ENCODE measurements around the gene GLIS1. TPM values are rescaled to one million over a fixed set of nuclear protein-coding genes. Genes with fewer than 3 reads are reported as not detected.

GLIS1 gene
- total and polyA plus RNA-seq, 2 experiments from 2014 or later: 0.26 to 0.31 TPM

DNA sequence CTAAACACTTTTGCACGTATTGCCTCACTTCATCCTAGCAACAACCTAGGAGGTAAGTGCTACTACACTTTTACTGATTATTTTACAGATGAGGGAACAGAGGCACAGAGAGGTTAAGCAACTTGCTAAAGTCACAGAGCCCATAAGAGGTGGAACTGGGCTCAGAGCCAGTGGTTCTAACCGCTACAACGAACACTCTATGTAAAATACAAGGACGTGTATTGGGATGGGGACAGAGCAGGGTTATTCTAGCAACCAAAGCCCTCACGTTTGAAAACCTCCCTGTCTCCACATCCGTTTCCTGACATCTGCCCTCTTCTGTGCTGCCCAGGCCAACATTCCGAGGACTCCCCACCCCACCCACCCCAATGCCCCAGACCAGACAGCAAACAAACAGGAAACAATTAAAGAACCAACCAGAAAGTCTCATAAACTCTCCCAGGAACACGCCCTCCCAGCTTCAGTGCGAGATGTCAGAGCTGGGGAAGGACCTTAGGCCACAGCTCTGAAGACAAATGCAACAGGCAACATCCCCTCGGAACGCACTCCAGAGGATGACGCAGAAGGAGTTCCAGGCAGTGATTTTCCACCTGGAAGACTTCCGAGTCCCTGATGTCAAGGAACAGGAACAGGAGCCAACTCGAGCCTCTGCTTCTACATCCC, 41.1 kb downstream of the GLIS1 start:
- peaks cover 11% of the 10 kb centered on the region; the same call in 2 of the 3 replicates for H3K4me1 Mint-ChIP-seq
- no peaks in the 10 kb centered on the region for H3K9me3 Mint-ChIP-seq
- H3K36me3 ChIP-seq (ENCODE audit: insufficient read depth): no peaks in the 10 kb centered on the region
- TF ChIP-seq NANOG (IDR thresholded peaks at IDR 0.05; ENCODE audit: borderline replicate concordance): no peak
- TF ChIP-seq, protein P1, sequence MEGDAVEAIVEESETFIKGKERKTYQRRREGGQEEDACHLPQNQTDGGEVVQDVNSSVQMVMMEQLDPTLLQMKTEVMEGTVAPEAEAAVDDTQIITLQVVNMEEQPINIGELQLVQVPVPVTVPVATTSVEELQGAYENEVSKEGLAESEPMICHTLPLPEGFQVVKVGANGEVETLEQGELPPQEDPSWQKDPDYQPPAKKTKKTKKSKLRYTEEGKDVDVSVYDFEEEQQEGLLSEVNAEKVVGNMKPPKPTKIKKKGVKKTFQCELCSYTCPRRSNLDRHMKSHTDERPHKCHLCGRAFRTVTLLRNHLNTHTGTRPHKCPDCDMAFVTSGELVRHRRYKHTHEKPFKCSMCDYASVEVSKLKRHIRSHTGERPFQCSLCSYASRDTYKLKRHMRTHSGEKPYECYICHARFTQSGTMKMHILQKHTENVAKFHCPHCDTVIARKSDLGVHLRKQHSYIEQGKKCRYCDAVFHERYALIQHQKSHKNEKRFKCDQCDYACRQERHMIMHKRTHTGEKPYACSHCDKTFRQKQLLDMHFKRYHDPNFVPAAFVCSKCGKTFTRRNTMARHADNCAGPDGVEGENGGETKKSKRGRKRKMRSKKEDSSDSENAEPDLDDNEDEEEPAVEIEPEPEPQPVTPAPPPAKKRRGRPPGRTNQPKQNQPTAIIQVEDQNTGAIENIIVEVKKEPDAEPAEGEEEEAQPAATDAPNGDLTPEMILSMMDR (conservative IDR thresholded peaks at IDR 0.05; ENCODE audit: low read depth in 2 of 2): no peak
- TF ChIP-seq STAT1 (IDR thresholded peaks at IDR 0.05; ENCODE audit: unreplicated experiment): no peak
- TF ChIP-seq, protein P2, sequence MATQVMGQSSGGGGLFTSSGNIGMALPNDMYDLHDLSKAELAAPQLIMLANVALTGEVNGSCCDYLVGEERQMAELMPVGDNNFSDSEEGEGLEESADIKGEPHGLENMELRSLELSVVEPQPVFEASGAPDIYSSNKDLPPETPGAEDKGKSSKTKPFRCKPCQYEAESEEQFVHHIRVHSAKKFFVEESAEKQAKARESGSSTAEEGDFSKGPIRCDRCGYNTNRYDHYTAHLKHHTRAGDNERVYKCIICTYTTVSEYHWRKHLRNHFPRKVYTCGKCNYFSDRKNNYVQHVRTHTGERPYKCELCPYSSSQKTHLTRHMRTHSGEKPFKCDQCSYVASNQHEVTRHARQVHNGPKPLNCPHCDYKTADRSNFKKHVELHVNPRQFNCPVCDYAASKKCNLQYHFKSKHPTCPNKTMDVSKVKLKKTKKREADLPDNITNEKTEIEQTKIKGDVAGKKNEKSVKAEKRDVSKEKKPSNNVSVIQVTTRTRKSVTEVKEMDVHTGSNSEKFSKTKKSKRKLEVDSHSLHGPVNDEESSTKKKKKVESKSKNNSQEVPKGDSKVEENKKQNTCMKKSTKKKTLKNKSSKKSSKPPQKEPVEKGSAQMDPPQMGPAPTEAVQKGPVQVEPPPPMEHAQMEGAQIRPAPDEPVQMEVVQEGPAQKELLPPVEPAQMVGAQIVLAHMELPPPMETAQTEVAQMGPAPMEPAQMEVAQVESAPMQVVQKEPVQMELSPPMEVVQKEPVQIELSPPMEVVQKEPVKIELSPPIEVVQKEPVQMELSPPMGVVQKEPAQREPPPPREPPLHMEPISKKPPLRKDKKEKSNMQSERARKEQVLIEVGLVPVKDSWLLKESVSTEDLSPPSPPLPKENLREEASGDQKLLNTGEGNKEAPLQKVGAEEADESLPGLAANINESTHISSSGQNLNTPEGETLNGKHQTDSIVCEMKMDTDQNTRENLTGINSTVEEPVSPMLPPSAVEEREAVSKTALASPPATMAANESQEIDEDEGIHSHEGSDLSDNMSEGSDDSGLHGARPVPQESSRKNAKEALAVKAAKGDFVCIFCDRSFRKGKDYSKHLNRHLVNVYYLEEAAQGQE (IDR thresholded peaks at IDR 0.05; ENCODE audit: unreplicated experiment): no peak
- no peak for TF ChIP-seq CREB1 (CRISPR knock-in tag; IDR thresholded peaks at IDR 0.05; ENCODE audit: low read depth)
- TF ChIP-seq, protein P3, sequence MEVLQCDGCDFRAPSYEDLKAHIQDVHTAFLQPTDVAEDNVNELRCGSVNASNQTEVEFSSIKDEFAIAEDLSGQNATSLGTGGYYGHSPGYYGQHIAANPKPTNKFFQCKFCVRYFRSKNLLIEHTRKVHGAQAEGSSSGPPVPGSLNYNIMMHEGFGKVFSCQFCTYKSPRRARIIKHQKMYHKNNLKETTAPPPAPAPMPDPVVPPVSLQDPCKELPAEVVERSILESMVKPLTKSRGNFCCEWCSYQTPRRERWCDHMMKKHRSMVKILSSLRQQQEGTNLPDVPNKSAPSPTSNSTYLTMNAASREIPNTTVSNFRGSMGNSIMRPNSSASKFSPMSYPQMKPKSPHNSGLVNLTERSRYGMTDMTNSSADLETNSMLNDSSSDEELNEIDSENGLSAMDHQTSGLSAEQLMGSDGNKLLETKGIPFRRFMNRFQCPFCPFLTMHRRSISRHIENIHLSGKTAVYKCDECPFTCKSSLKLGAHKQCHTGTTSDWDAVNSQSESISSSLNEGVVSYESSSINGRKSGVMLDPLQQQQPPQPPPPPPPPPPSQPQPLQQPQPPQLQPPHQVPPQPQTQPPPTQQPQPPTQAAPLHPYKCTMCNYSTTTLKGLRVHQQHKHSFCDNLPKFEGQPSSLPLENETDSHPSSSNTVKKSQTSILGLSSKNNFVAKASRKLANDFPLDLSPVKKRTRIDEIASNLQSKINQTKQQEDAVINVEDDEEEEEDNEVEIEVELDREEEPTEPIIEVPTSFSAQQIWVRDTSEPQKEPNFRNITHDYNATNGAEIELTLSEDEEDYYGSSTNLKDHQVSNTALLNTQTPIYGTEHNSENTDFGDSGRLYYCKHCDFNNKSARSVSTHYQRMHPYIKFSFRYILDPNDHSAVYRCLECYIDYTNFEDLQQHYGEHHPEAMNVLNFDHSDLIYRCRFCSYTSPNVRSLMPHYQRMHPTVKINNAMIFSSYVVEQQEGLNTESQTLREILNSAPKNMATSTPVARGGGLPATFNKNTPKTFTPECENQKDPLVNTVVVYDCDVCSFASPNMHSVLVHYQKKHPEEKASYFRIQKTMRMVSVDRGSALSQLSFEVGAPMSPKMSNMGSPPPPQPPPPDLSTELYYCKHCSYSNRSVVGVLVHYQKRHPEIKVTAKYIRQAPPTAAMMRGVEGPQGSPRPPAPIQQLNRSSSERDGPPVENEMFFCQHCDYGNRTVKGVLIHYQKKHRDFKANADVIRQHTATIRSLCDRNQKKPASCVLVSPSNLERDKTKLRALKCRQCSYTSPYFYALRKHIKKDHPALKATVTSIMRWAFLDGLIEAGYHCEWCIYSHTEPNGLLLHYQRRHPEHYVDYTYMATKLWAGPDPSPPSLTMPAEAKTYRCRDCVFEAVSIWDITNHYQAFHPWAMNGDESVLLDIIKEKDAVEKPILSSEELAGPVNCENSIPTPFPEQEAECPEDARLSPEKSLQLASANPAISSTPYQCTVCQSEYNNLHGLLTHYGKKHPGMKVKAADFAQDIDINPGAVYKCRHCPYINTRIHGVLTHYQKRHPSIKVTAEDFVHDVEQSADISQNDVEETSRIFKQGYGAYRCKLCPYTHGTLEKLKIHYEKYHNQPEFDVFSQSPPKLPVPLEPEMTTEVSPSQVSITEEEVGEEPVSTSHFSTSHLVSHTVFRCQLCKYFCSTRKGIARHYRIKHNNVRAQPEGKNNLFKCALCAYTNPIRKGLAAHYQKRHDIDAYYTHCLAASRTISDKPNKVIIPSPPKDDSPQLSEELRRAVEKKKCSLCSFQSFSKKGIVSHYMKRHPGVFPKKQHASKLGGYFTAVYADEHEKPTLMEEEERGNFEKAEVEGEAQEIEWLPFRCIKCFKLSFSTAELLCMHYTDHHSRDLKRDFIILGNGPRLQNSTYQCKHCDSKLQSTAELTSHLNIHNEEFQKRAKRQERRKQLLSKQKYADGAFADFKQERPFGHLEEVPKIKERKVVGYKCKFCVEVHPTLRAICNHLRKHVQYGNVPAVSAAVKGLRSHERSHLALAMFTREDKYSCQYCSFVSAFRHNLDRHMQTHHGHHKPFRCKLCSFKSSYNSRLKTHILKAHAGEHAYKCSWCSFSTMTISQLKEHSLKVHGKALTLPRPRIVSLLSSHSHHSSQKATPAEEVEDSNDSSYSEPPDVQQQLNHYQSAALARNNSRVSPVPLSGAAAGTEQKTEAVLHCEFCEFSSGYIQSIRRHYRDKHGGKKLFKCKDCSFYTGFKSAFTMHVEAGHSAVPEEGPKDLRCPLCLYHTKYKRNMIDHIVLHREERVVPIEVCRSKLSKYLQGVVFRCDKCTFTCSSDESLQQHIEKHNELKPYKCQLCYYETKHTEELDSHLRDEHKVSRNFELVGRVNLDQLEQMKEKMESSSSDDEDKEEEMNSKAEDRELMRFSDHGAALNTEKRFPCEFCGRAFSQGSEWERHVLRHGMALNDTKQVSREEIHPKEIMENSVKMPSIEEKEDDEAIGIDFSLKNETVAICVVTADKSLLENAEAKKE (CRISPR knock-in tag; IDR thresholded peaks at IDR 0.05): no peak
- no peak for TF ChIP-seq EZH2phosphoT487 (IDR thresholded peaks at IDR 0.05; ENCODE audit: unreplicated experiment)
- TF ChIP-seq ZNF114 (CRISPR knock-in tag; IDR thresholded peaks at IDR 0.05): no peak
- no peak for TF ChIP-seq ZNF331 (CRISPR knock-in tag; IDR thresholded peaks at IDR 0.05; ENCODE audit: low read depth)
- TF ChIP-seq POLR2AphosphoS5 (IDR thresholded peaks at IDR 0.05; ENCODE audit: low read depth): no peak
- no peak for TF ChIP-seq JUNB (IDR thresholded peaks at IDR 0.05; ENCODE audit: unreplicated experiment)
- TF ChIP-seq EZH2 (IDR thresholded peaks at IDR 0.05; ENCODE audit: low read depth, unreplicated experiment): no peak
- TF ChIP-seq, protein P4, sequence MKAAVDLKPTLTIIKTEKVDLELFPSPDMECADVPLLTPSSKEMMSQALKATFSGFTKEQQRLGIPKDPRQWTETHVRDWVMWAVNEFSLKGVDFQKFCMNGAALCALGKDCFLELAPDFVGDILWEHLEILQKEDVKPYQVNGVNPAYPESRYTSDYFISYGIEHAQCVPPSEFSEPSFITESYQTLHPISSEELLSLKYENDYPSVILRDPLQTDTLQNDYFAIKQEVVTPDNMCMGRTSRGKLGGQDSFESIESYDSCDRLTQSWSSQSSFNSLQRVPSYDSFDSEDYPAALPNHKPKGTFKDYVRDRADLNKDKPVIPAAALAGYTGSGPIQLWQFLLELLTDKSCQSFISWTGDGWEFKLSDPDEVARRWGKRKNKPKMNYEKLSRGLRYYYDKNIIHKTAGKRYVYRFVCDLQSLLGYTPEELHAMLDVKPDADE (IDR thresholded peaks at IDR 0.05): no peak
- H3K4me1 ChIP-seq (ENCODE audit: insufficient read depth): no peaks in the 10 kb centered on the region
- H3K36me3 Mint-ChIP-seq (ENCODE audit: low read depth): no peaks in the 10 kb centered on the region
- no peaks in the 10 kb centered on the region for H4K20me1 ChIP-seq (replicated peaks; ENCODE audit: insufficient read depth)
- H3K27me3 Mint-ChIP-seq (ENCODE audit: insufficient read depth, low read depth, poor library complexity): peaks cover 4% of the 10 kb centered on the region
- H3K27ac Mint-ChIP-seq: no peak overlapping the region
- no peak overlapping the region for H3K4me3 ChIP-seq
- H3K4me2 ChIP-seq: no peak overlapping the region
- H3K27me3 ChIP-seq (ENCODE audit: insufficient read depth): no peaks in the 10 kb centered on the region
- H3K79me2 ChIP-seq (replicated peaks; ENCODE audit: insufficient read depth): no peaks in the 10 kb centered on the region
- H3K4me3 Mint-ChIP-seq: no peak overlapping the region; the same call in 2 of the 3 replicates
- no peaks in the 10 kb centered on the region for H3K9me2 ChIP-seq (ENCODE audit: insufficient read depth)
- H2AFZ ChIP-seq: no peak overlapping the region
- no peak for ATAC-seq
- no peaks in the 10 kb centered on the region for H3F3A ChIP-seq (replicated peaks; ENCODE audit: low read depth)
- no peak overlapping the region for H3K27ac ChIP-seq (ENCODE audit: low read depth)
- no peak for DNase-seq (ENCODE audit: low spot score)

Measured in GM23338 (cell line).